ENCODE results near the gene IER3IP1. TPM values are rescaled to one million over a fixed set of nuclear protein-coding genes. Genes with fewer than 3 reads are reported as not detected.

Gene IER3IP1
- total RNA-seq, 2 donors from 2014 or later, result 13.3 to 14.4 TPM

GRCh38 chr18:47108373-47108772 is 67.8 kb downstream of the IER3IP1 start:
- Mint-ChIP-seq H3K27ac (no peak overlapping the region), H3K36me3 (ENCODE audit: insufficient read depth in 2 of 2) (peaks cover 1 to 2% of the 10 kb centered on the region in 2 donors), H3K27me3 (ENCODE audit: low read depth) (no peaks in the 10 kb centered on the region), H3K9me3 (no peaks in the 10 kb centered on the region), H3K4me3 (no peak overlapping the region), H3K4me1 (ENCODE audit: low read depth) (no peaks in the 10 kb centered on the region)
- DNase-seq (no peak), ATAC-seq (replicated peaks in 1 of 2) (no peak)

Other genes with a start within 250 kb of the IER3IP1 start
- gene ELOA2, start 140.7 kb downstream of the IER3IP1 start, total RNA-seq, result not detected
- 10 to 100 TPM; 31.9 to 47.1 TPM for gene HDHD2, start 25.9 kb downstream of the IER3IP1 start, total RNA-seq
- under 1 TPM; 0.30 to 0.70 TPM for gene SKOR2, start 75.3 kb upstream of the IER3IP1 start, total RNA-seq